H1 (cell line): ENCODE results near the gene FAM149A. TPM values are rescaled to one million over a fixed set of nuclear protein-coding genes. Genes with fewer than 3 reads are reported as not detected.

Experiments used
- CHD7 ChIP-seq: fragments of 300-600 bp; sonication (generic); IDR thresholded peaks from 2 replicates; pipeline ENCODE4 v1.7.1; 2012; ENCODE audit warnings: low read length, moderate library complexity, mild to moderate bottlenecking, inconsistent platforms; ENCODE audit not compliant: insufficient replicate concordance
- CREB1 ChIP-seq: IDR thresholded peaks from 2 replicates; pipeline ENCODE4 v1.6.1; 2012; ENCODE audit warnings: inconsistent platforms
- HDAC6 ChIP-seq: IDR thresholded peaks from one replicate; pipeline ENCODE4 v1.7.1; 2012; ENCODE audit warnings: low read depth, mild to moderate bottlenecking, inconsistent platforms, low read length, moderate library complexity
- JUND ChIP-seq: IDR thresholded peaks from 2 replicates; pipeline ENCODE4 v1.6.1; 2011; ENCODE audit warnings: mild to moderate bottlenecking, improper control_type of control experiment, low read length
- TAF1 ChIP-seq: IDR thresholded peaks from 2 replicates; pipeline ENCODE4 v1.6.1; 2011; ENCODE audit warnings: mild to moderate bottlenecking, low read depth, low read length
- TCF12 ChIP-seq: IDR thresholded peaks from 2 replicates; pipeline ENCODE4 v1.6.1; 2011; ENCODE audit warnings: low read depth, mild to moderate bottlenecking, low read length
- polyA plus RNA-seq, 7 experiments: library from polyadenylated mRNA; depleted of rRNA in 3 of 7; stranded (reverse) in 5 of 7; unstranded in 2 of 7; fragments of >200 nt in 5 of 7; fragments of 200-250 nt in 2 of 7; gene quantifications; 1 replicate in 5 of 7; 2 replicates in 1 of 7; 4 replicates in 1 of 7; pipeline versions ENCODE4 v1.2.1 to v1.2.3, GENCODE V29; 2011 to 2013; ENCODE audit warnings: missing spikeins in 2 of 7, mixed read lengths in 2 of 7
- total RNA-seq: library from RNA; stranded (reverse); fragmentation: NEBNext Ultra II Directional; extraction: Animal tissue kit (Norgen Biotek cat#: 25700); gene quantifications from 2 replicates; pipeline ENCODE4 v1.2.1, GENCODE V29; 2021

Gene FAM149A
- total and polyA plus RNA-seq, 2 of the 8 experiments (the other 6 are each of a cell fraction or from before 2014, with no cell fraction given), result 6.1 to 8.5 TPM

- peak; percentile 81 for TF ChIP-seq TAF1
- peak; percentile 38; the same call in 1 of the 2 replicates for TF ChIP-seq TCF12
- no peak for TF ChIP-seq HDAC6
- no peak for TF ChIP-seq CHD7
- peak; percentile 28; the same call in 1 of the 2 replicates for TF ChIP-seq CREB1
- TF ChIP-seq JUND, result no peak
These were observed 23.2 kb upstream of the FAM149A start (continued) for GRCh38 chr4:186081202-186081807.
